Liver (tissue), 9 donors: ENCODE data around the gene ZDHHC24. TPM values are rescaled to one million over a fixed set of nuclear protein-coding genes. Genes with fewer than 3 reads are reported as not detected.

Experiments used
- DNase-seq: peaks from one replicate; pipeline ENCODE4 v3.0.0-alpha.2; 2017; ENCODE audit warnings: low spot score
- H3K27ac ChIP-seq, 2 donors: one replicate each; pipeline ENCODE4 v1.7.0; 2013; ENCODE audit warnings: inconsistent platforms in 2 of 2, low read length in 2 of 2, control low read depth in 1 of 2, low read depth in 1 of 2, mild to moderate bottlenecking in 1 of 2
- H3K27me3 ChIP-seq, 4 donors: one replicate each; pipeline versions ENCODE4 v1.6.1 to v1.7.0; 2013; ENCODE audit warnings: low read length in 3 of 4, inconsistent platforms in 1 of 4, mild to moderate bottlenecking in 1 of 4, moderate library complexity in 1 of 4; ENCODE audit not compliant: control insufficient read depth in 4 of 4, insufficient read depth in 4 of 4
- H3K36me3 ChIP-seq, 4 donors: one replicate each; pipeline versions ENCODE4 v1.6.1 to v1.7.0; 2013; ENCODE audit warnings: low read length in 3 of 4, mild to moderate bottlenecking in 3 of 4, low read depth in 1 of 4, moderate library complexity in 1 of 4; ENCODE audit not compliant: control insufficient read depth in 4 of 4, insufficient read depth in 3 of 4
- H3K4me1 ChIP-seq, 4 donors: one replicate each; pipeline versions ENCODE4 v1.6.1 to v1.7.0; 2013; ENCODE audit warnings: low read length in 3 of 4, mild to moderate bottlenecking in 3 of 4, moderate library complexity in 1 of 4; ENCODE audit not compliant: control insufficient read depth in 4 of 4, insufficient read depth in 4 of 4
- H3K4me3 ChIP-seq, 3 donors: one replicate each; pipeline versions ENCODE4 v1.6.1 to v1.7.0; 2013; ENCODE audit warnings: low read length in 3 of 3, control low read depth in 1 of 3, low read depth in 1 of 3, mild to moderate bottlenecking in 1 of 3
- H3K9ac ChIP-seq, 2 donors: one replicate each; pipeline ENCODE4 v1.7.0; 2013; ENCODE audit warnings: low read length in 2 of 2, mild to moderate bottlenecking in 2 of 2, moderate library complexity in 2 of 2, control low read depth in 1 of 2, low read depth in 1 of 2
- H3K9me3 ChIP-seq, 4 donors: one replicate each; pipeline versions ENCODE4 v1.6.1 to v1.7.0; 2013; ENCODE audit warnings: low read length in 3 of 4; ENCODE audit not compliant: control insufficient read depth in 4 of 4
- ATF3 ChIP-seq: IDR thresholded peaks from 2 replicates; pipeline ENCODE4 v1.6.1; 2016; ENCODE audit warnings: antibody characterized with exemption
- CTCF ChIP-seq: fragments of 150-350 bp; IDR thresholded peaks from 2 replicates; pipeline ENCODE4 v1.5.1; 2017; ENCODE audit warnings: improper control_type of control experiment, low read depth, low read length; ENCODE audit not compliant: missing input control
- EGR1 ChIP-seq, 2 donors: IDR thresholded peaks; 2 replicates each; pipeline ENCODE4 v1.6.1; 2016 to 2018; ENCODE audit warnings: antibody characterized with exemption in 2 of 2, low read depth in 2 of 2
- FOXA1 ChIP-seq: IDR thresholded peaks from 2 replicates; pipeline ENCODE4 v1.6.1; 2016; ENCODE audit warnings: antibody characterized with exemption
- FOXA2 ChIP-seq: IDR thresholded peaks from 2 replicates; pipeline ENCODE4 v1.6.1; 2016; ENCODE audit warnings: antibody characterized with exemption
- GABPA ChIP-seq, 2 donors: IDR thresholded peaks in 1 of 2; conservative IDR thresholded peaks in 1 of 2; 2 replicates each; pipeline ENCODE4 v1.6.1; 2016; ENCODE audit warnings: antibody characterized with exemption in 2 of 2, mild to moderate bottlenecking in 1 of 2, moderate library complexity in 1 of 2
- HNF4A ChIP-seq, 2 donors: conservative IDR thresholded peaks; 2 replicates each; pipeline ENCODE4 v1.6.1; 2016; ENCODE audit warnings: antibody characterized with exemption in 2 of 2, mild to moderate bottlenecking in 2 of 2
- HNF4G ChIP-seq: IDR thresholded peaks from 2 replicates; pipeline ENCODE4 v1.6.1; 2016; ENCODE audit warnings: antibody characterized with exemption
- JUND ChIP-seq, 2 donors: IDR thresholded peaks; 2 replicates each; pipeline ENCODE4 v1.6.1; 2016; ENCODE audit warnings: antibody characterized with exemption in 2 of 2
- MAX ChIP-seq: IDR thresholded peaks from 2 replicates; pipeline ENCODE4 v1.6.1; 2016; ENCODE audit warnings: antibody characterized with exemption
- NR2F2 ChIP-seq: IDR thresholded peaks from 2 replicates; pipeline ENCODE4 v1.6.1; 2016; ENCODE audit warnings: antibody characterized with exemption
- RAD21 ChIP-seq, 2 donors: IDR thresholded peaks; 2 replicates each; pipeline ENCODE4 v1.6.1; 2016; ENCODE audit warnings: antibody characterized with exemption in 2 of 2, mild to moderate bottlenecking in 2 of 2
- RXRA ChIP-seq, 2 donors: IDR thresholded peaks; 2 replicates each; pipeline ENCODE4 v1.6.1; 2017 to 2018; ENCODE audit warnings: antibody characterized with exemption in 2 of 2, mild to moderate bottlenecking in 1 of 2
- SP1 ChIP-seq: IDR thresholded peaks from 2 replicates; pipeline ENCODE4 v1.6.1; 2018; ENCODE audit warnings: antibody characterized with exemption, mild to moderate bottlenecking
- TAF1 ChIP-seq: conservative IDR thresholded peaks from 2 replicates; pipeline ENCODE4 v1.6.1; 2016; ENCODE audit warnings: antibody characterized with exemption, mild to moderate bottlenecking
- YY1 ChIP-seq: IDR thresholded peaks from 2 replicates; pipeline ENCODE4 v1.6.1; 2016; ENCODE audit warnings: antibody characterized with exemption, mild to moderate bottlenecking
- ZBTB33 ChIP-seq: IDR thresholded peaks from 2 replicates; pipeline ENCODE4 v1.6.1; 2016; ENCODE audit warnings: antibody characterized with exemption
- WGBS: extraction: QIAGEN DNeasy Blood & Tissue Kit; methylation state at CpG from one replicate; pipeline ENCODE4 v1.1.7; 2013; 5-methylcytosine and 5-hydroxymethylcytosine counted together
- polyA plus RNA-seq, 2 donors: library from polyadenylated mRNA; stranded (reverse) in 1 of 2; unstranded in 1 of 2; fragments of 200-250 nt in 1 of 2; fragments of >200 nt in 1 of 2; fragmentation: Nextera tagmentation in 1 of 2; extraction: Ambion mirVana in 1 of 2; gene quantifications; one replicate each; pipeline versions ENCODE4 v1.2.1 to v1.2.3, GENCODE V29; 2013 to 2015
- total RNA-seq, 2 donors: library from RNA; depleted of rRNA; stranded (reverse); fragments of >200 nt; gene quantifications; one replicate each; pipeline ENCODE4 v1.2.3, GENCODE V29; 2014
- TF ChIP-seq, protein P1 (sequence below): IDR thresholded peaks from 2 replicates; pipeline ENCODE4 v1.6.1; 2016; ENCODE audit warnings: antibody characterized with exemption, mild to moderate bottlenecking
- donor health status: healthy.
- donor health status: healthy.
- donor health status: healthy.
- donor health status: healthy.
- donor health status: healthy.

Gene ZDHHC24
- total and polyA plus RNA-seq, 4 donors: 4.1 to 6.4 (median 5.1) TPM

DNA sequence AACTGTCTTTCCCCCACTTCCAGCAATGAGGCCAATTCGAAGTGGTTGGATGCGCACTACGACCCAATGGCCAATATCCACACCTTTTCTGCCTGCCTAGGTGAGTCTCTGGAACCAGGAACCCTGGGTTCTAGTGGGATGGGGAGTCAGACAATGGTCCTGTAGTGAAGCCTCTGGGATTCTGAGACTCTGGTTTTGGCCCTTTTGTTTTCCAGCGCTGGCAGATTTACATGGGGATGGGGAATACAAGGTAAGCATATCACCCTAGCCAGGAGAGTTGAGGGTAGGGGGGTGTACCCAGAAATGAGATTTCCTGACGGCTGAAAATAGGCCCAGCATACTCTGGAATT lies 34.9 kb downstream of the ZDHHC24 start:
- H3K9ac ChIP-seq: peak overlapping the region; percentile 17 to 77
- H3K9me3 ChIP-seq: no peaks in the 10 kb centered on the region
- H3K4me3 ChIP-seq: peak overlapping the region; percentile 85 to 92 (median 92)
- H3K4me1 ChIP-seq: peaks cover 6 to 15% (median 10%) of the 10 kb centered on the region in 4 donors
- WGBS: 14% methylated on average over 5 of the region's 5 CpGs
- no peak overlapping the region for H3K27ac ChIP-seq
- H3K36me3 ChIP-seq: peaks cover 0 to 10% (median 2%) of the 10 kb centered on the region in 4 donors
- no peaks in the 10 kb centered on the region for H3K27me3 ChIP-seq
- DNase-seq: no peak
- no peak for TF ChIP-seq MAX
- TF ChIP-seq RXRA (IDR thresholded peaks at IDR 0.05): no peak
- no peak for TF ChIP-seq ZBTB33
- TF ChIP-seq FOXA1: no peak
- no peak for TF ChIP-seq CTCF
- TF ChIP-seq GABPA (IDR thresholded peaks at IDR 0.05 in 1 of 2, conservative IDR thresholded peaks at IDR 0.05 in 1 of 2): no peak
- no peak for TF ChIP-seq JUND (IDR thresholded peaks at IDR 0.05)
- no peak for TF ChIP-seq ATF3
- no peak for TF ChIP-seq RAD21 (IDR thresholded peaks at IDR 0.05)
- TF ChIP-seq SP1: no peak
- TF ChIP-seq HNF4A (conservative IDR thresholded peaks at IDR 0.05): no peak
- no peak for TF ChIP-seq FOXA2
- TF ChIP-seq EGR1 (IDR thresholded peaks at IDR 0.05; ENCODE audit: low read depth in 2 of 2): no peak
- TF ChIP-seq NR2F2: no peak
- TF ChIP-seq, protein P1, sequence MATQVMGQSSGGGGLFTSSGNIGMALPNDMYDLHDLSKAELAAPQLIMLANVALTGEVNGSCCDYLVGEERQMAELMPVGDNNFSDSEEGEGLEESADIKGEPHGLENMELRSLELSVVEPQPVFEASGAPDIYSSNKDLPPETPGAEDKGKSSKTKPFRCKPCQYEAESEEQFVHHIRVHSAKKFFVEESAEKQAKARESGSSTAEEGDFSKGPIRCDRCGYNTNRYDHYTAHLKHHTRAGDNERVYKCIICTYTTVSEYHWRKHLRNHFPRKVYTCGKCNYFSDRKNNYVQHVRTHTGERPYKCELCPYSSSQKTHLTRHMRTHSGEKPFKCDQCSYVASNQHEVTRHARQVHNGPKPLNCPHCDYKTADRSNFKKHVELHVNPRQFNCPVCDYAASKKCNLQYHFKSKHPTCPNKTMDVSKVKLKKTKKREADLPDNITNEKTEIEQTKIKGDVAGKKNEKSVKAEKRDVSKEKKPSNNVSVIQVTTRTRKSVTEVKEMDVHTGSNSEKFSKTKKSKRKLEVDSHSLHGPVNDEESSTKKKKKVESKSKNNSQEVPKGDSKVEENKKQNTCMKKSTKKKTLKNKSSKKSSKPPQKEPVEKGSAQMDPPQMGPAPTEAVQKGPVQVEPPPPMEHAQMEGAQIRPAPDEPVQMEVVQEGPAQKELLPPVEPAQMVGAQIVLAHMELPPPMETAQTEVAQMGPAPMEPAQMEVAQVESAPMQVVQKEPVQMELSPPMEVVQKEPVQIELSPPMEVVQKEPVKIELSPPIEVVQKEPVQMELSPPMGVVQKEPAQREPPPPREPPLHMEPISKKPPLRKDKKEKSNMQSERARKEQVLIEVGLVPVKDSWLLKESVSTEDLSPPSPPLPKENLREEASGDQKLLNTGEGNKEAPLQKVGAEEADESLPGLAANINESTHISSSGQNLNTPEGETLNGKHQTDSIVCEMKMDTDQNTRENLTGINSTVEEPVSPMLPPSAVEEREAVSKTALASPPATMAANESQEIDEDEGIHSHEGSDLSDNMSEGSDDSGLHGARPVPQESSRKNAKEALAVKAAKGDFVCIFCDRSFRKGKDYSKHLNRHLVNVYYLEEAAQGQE: no peak
- TF ChIP-seq YY1: no peak
- TF ChIP-seq HNF4G: no peak
- TF ChIP-seq TAF1: no peak
